Measurements from ENCODE around the gene COPG2.
A peak's percentile ranks its signal among the peaks of the same experiment; 100 is the strongest.
"Not testable (repeated sequence)": the region's sequence is repeated elsewhere in the genome, so short reads cannot be mapped to it uniquely, and the experiment has no call there.

COPG2 gene

DNA sequence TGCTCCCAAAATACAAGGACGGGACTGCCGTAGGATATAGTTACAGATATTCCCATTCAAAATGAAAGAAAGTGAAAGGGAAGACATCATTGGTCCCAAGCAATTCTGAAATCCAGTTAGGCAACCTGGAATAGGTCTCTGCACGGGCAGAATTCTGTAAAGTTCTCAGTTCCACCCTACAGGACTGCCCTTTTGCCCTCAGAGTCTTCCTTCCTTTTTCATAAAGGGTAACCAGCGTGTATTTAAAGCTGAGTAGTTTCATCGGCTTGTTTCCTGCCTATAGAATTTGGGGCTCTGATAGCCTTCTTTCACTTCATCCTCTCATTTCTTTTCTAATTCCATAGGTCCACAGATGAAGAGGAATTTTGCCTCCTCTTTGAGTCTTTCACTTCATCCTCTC lies 20.0 kb downstream of the COPG2 start:
- DNase-seq: no peak

DNA sequence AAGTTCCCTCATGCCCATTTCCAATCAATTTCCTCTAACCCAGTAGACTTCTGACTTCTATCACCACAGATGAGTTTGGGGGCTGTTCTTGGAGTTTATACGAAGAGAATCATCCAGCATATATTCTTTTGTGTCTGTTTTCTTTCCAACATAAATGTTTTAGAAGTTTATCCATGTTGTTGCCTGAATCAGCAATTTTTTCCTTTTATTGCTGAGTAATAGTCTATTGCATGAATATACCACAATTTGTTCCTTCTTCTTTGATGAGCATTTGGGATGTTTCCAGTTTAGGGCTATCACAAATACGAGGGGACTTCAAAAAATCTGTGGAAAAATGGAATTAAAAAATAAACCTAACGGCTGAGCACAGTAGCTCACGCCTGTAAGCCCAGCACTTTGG lies 26.2 kb downstream of the COPG2 start:
- no peak for DNase-seq

DNA sequence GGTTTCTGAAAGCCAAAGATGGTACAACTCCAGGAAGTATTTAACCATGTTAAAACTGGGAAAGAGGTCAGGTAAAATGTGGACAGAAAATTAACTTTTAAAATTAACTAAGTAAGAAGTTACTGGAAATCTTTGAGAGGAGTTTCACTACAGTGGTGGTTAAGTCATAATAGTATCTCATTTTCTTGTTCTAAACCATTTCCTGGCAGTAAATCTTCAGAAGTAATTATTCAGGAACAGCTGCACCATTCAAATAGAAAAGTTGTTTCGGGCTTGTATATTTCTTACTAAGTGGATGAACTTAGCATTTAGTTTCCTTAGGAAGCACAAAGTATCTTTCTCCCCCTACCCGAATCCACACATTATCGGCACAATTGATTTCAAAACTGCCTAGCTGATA lies 27.1 kb downstream of the COPG2 start:
- peak; percentile 50 for DNase-seq

DNA sequence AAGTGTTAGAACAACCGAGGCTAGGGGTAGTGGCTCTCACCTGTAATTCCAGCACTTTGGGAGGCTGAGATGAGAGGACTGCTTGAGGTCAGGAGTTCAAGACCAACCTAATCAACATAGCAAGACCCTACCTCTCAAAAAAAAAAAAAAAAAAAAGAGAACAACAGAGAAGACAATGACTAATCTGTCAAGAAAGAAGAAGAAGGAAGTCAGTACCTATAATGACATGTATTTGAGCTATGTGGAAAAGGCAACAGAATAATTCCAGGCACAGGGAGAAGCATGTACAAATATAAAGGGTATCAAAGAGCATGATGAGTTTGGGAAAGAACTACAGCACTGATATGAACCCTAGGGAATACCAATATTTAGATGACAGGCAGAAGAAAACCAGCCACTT lies 27.5 kb downstream of the COPG2 start:
- DNase-seq: no peak

DNA sequence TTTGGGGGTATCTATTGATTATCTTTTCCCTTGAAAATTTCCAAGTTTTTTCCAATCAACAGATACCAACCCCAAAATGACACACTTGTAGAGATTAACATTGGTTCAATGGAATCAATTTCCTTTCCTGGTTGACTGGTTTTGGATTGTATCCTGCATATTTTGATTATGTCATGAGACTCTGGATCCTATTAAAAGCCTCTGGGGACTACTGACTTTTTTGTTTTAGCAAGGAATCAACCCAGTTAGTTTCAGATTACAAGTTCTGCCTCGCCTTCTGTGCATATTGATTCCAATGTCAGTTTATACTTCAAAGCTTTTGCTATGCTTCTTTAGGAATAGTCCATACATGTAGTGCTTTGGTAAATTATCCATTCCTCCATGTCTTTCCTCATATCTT lies 29.2 kb downstream of the COPG2 start:
- DNase-seq: no peak

DNA sequence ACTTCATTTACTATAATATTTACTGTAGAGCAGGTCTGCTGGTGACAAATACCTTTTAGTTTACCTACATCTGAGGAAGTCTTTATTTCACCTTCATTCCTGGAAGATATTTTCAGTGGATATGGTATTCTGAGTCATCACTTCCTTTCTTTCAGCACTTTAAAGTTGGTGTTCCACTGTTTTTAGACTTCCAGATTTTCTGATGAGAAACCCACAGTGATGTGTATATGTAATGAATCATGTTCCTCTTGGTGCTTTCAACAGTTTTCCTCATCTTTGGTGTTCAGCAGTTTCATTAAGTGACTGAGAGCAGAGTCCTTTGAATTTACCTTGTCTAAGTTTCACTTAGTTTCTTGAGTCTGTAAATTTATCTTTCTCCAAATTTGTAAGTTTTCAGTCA lies 36.4 kb downstream of the COPG2 start:
- no peak for DNase-seq

DNA sequence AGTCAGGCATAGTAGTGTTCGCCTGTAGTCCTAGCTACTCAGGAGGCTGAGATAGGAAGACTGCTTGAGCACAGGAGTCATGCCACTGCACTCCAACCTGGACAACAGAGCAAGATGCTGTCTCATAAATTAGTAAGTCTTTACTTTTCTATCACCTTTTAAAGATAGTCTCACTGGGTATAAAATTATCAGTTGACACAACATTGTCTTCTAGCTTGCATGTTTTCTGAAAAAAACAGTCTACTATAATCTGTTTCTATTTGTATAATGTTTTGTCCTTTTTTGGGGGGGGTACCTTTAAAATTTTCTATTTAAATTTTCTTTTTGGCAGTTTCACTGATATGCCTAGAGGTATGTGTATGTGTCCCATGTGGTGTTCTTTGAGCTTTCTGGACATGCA lies 39.6 kb downstream of the COPG2 start:
- no peak for DNase-seq

DNA sequence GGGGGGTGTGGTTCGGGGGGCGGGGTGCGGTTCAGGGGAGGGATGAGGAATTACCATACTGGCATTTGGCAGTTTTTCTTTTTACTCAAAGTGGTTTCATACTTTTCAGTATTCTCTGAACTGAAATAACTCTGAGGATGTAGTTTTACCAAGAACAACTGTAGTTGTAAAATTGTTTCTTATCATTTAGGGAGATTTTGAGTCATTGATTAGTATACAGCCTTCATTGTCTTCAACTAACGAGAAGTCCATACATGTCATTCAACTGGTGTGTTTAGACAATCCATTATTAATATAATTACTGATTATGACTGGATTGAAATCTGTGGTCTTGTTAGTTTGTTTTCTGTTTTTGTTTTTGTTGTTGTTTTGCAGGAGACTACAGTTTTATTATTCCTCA lies 40.8 kb downstream of the COPG2 start:
- peak; percentile 2 for DNase-seq

DNA sequence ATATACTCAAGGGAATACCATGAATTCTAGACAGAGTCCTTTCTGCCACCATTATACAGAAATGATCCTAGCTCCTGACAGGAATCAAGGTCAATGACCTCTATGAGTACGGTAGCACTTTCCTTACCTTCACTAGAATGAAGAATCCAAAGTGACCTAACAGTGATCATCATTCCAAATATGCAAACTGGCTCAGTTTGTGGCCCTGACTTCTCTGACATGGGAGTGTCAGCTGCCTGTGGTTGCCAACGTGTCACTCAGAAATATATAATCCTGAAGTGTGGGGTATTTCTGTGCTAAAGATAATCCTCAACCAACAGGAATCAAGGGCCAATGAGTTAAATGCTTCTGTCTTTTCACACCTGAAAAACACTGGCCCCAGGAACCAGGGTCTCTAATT lies 45.7 kb downstream of the COPG2 start:
- DNase-seq: no peak

DNA sequence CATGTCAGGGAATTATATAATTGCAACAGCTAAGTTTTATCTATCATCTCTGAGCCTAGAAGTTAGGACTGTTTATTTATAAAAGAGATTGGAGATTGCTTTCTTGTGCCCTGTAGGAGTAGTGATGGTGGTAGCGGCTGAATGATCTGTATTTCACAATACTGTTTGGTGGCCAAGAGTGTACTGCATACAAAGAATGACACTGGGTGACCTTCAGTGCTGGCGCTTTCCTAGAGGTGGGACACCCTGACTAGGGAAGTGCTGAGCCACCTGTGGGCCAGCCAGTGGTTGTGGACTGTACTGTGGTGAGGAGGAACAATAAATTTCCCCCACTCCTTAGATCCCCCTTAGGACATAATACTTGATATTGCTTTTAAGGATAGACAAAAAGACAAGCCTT lies 53.0 kb downstream of the COPG2 start:
- DNase-seq: no peak

DNA sequence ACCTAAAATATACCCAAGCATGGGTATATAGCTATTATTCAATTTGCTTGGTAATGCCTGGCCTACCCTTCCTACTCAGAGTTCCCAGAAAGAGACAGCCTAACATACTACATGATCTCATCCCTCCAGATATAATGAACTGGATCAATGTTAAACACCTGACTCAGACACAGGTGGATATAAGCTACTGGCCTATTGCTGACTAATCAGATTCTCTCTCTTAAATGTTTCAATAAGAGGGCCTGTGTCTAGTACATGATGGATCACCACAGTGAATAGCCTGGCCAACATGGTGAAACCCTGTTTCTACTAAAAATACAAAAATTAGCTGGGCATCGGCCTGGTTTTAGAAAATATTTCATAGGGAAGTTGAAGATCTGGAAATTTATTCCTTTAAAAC lies 54.1 kb downstream of the COPG2 start:
- DNase-seq: no peak

DNA sequence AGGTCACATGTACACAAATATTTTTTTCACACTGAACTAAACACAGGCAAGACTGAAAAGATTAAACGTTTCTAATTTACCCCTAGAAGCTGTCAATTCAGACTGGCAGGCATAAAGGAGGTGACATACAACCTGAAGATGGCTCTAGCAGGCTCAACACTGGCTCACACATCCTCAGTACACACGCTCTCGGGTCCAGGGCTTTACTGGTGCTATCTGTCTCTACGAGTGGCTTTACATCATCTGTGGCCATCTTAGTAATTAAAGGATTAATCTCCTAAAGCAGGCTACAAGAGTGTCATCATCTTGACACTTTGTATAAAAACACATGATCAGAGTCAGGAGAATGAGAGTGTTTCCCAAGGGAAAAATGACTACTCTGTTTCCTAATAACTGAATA lies 57.3 kb downstream of the COPG2 start:
- no peak for DNase-seq

DNA sequence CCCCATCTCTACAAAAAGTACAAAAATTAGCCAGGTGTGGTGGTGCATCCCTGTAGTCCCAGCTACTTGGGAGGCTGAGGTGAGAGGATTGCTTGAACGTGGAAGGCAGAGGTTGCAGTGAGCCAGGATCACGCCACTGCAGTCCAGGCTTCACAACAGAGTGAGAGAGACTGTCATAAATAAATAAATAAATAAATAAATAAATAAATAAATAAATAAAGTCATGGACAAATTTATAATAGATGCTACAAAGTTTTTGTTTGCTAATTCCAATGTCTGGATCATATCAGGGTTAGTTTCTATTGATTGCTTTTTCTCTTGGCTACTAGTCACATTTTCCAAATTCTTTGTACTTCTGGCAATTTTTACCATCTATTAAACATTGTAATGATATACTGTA lies 61.5 kb downstream of the COPG2 start:
- DNase-seq: not testable (repeated sequence)

DNA sequence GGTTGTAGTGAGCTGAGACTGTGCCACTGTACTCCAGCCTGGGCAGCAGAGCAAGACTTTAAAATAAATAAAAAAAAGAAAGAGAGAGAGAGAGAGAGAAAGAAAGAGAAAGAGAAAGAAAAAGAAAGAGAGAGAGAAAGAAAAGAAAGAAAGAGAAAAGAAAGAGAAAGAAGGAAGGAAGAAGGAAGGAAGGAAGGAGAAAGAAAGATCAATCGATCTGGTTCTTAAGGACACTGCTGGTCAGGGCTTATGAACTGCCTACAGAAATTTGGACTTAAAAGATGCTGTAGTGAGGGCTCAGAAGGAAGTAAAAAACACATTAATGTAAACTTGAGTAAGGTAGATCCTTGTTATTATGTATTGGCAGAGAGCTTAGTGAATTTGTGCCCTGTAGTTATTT lies 62.4 kb downstream of the COPG2 start:
- no peak for DNase-seq

DNA sequence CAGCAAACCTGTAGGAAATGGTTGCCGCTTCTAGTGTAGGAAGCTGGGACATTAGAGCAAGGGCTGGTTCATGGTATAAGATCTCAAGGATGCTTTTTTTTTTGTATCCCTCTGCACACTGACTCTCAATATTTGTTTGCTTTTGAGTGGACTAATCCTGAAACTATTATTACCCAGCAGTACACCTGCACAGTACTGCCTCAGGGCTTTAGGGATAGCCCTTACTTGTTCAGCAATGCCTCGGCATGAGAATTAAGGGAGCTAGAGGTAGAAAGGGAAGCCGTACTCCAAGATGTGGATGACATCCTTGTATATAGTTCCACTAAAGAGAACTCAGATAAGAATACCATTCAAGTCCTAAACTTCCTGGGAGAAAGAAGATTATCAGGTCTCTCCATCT lies 70.5 kb downstream of the COPG2 start:
- no peak for DNase-seq

DNA sequence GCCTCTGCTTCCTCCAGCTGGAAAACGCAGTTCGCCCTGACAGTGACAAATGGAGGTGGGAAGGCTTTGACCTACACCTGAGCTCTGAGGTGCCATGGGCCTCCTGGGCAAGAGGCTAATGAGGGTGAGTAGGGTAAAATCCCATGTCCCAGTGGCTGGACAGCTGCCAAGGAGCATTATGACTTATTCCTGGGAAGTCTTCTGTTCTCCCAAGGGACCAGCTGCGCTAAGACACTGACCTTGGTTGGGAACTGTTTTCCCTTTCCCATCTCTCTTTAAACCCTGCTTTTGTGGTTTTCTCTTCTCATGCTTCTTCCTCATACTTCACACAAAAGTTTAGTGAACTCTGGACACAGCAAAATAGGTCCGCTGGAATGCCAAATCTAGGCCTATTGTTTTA lies 72.6 kb downstream of the COPG2 start:
- DNase-seq: no peak

DNA sequence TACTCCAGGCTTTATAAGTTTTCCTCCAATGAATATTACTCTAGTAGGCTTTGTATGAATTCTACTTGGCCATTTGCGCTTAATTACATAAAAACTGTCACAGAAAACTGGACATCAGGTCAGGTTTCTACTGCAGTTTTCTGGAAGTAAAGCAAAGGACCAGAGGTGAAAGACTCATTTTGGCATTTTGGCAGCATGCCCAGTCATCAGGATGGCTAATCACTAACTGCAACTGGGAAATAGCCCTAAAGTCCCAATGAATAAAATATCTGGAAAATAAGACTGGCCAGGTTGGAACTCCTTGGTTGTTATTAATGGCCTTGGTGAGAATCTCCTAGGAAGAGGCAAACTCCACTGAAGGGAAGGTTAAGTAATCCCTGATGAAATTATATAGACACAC lies 75.5 kb downstream of the COPG2 start:
- DNase-seq: no peak

DNA sequence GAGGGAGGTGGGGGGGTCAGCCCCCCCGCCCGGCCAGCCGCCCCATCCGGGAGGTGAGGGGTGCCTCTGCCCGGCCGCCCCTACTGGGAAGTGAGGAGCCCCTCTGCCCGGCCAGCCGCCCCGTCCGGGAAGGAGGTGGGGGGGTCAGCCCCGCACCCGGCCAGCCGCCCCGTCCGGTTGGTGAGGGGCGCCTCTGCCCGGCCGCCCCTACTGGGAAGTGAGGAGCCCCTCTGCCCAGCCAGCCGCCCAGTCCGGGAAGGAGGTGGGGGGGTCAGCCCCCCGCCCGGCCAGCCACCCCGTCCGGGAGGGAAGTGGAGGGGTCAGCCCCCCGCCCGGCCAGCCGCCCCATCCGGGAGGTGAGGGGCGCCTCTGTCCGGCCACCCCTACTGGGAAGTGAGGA lies 77.1 kb downstream of the COPG2 start:
- not testable (repeated sequence) for DNase-seq

DNA sequence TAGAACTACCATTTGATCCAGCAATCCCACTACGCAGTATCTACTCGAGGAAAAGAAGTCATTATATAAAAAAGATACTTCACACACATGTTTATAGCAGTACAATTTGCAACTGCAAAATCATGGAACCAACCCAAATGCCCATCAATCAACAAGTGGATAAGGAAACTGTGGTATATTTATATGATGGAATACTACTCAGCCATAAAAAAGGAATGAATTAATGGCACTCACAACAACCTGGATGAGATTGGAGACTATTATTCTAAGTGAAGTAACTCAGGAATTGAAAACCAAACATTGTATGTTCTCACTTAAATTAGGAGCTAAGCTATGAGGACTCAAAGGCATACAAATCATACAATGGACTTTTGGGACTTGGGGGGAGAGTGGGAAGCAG lies 82.6 kb downstream of the COPG2 start:
- DNase-seq: not testable (repeated sequence)

DNA sequence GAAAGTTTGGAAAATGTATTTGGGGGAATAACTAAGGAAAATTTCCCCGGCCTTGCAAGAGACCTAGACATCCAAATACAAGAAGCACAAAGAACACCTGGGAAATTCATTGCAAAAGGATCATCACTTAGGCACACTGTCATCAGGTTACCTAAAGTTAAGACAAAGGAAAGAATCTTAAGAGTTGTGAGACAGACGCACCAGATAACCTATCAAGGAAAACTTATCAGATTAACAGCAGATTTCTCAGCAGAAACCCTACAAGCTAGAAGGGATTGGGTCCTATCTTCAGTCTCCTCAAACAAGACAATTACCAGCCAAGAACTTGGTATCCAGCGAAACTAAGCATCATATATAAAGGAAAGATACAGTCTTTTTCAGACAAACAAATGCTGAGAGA lies 93.4 kb downstream of the COPG2 start:
- DNase-seq: not testable (repeated sequence)

DNA sequence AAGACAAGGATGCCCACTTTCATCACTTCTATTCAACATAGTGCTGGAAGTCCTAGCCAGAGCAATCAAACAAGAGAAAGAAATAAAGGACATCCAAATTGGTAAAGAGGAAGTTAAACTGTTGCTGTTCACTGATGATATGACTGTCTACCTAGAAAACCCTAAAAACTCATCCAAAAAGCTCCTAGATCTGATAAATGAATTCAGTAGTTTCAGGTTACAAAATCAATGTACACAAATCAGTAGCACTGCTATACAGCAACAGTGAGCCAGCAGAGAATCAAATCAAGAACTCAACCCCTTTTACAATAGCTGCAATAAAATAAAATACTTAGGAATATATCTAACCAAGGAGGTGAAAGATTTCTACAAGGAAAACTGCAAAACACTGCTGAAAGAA lies 98.4 kb downstream of the COPG2 start:
- DNase-seq: peak; percentile 10

DNA sequence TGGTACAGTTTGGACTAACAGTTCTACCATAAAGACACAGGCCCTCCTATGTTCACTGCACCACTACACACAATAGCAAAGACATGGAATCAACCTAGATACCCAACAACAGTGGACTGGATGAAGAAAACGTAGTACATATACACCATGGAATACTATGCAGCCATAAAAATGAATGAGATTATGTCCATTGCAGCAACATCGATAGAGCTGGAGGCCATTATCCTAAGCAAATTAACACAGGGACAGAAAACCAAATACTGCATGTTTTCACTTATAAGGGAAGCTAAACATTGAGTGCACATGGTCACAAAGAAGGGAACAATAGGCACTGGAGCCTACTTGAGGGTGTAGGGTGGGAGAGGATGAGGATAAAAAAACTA lies 101.7 kb downstream of the COPG2 start:
- DNase-seq: no peak

DNA sequence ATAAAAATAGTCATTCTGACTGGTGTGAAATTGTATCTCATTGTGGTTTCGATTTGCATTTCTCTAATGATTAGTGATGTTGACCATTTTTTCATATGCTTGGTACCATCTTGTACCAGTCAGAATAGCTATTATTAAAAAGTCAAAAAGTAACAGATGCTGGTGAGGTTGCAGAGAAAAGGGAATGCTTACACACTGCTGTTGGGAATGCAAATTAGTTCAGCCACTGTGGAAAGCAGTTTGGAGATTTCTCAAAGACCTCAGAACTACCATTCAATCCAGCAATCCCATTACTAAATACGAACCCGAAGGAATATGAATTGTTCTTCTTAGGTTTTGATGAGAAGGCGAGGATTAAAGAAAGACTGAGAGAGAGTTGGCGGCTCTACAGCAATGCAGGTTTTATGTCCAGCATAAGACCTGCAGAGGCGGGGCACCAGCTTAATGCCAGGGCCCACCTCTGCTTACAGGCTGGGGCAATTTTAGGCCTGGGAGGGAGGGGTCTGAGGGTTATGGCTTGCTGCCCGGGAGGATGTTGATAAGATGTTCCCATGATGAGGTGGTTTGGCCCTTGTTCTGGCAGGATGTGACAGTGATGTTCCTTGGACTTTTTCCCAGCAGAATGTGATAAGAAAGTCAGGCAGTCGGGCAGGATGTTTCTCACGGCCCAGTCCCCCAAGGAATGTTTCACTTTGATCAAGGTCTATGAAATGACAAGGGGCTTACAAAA lies 102.2 kb downstream of the COPG2 start:
- no peak for DNase-seq

DNA sequence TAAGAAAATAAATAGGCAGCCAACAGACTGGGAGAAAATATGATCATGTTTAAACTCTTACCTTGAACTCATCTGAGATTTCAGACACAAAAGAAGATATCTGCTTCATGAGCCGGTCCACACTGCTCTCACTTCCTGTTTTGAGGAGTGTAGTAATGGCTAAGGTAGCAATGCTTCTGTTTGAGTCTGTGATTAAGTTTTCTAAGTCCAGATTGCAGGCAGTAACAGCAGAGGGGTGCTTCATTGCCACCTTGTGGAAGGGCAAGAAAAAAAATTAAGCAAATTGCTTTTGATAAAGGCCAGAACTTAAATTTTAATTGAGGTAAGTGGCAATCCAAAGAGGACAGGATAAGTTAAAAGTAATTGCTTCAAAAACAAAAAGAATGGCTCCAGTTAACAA lies 107.6 kb downstream of the COPG2 start:
- DNase-seq: peak; percentile 18

DNA sequence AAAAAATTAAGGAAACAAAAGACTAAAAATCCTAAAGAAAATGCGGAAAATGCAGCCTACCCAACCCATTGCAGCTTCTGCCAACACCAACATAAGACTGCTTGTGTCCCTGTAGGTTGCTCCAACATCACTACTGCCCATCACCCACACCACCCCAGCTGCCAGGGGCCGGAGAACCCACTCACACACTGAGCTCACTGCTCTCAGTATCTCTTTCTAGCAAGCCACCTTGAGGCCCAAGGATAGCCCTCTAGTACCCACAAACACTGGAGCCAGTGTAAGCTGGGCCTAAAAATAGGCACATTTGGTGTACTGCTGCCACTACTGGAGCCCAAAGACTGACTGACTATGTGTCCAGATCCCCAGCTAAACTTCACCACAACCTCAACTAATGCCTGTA lies 109.4 kb downstream of the COPG2 start:
- DNase-seq: no peak

DNA sequence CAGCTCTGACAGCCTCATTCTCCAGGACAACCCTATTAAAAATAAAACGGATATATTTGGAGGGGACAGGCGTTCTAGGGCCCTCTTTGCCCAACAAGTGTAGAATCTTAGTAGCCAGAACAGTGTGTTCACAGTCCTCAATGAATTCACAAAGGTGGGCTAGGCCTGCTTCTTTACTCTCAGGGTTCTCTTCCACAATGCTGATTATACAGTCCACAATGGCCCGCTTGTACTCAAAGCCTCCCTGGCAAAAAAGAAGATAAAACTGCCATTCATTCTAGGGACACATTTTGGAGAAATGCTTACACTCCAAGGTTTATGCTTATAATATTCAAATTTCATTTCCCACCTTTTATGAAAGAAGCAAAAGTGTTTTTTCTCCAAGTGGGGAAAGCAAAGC lies 114.1 kb downstream of the COPG2 start:
- no peak for DNase-seq

All from activated CD4-positive, alpha-beta T cell treated with anti-CD3 and anti-CD28 coated beads, Interleukin-2, amount 50 U/mL, for 16 hours (primary cell).